AG10803 (cell line): ENCODE measurements around the gene RERE.

ENCODE experiments used
- DNase-seq: peaks from one replicate; pipeline ENCODE4 v3.0.0; 2010; ENCODE audit warnings: low read depth
- H3K4me3 ChIP-seq: 2 replicates; pipeline ENCODE4 v1.5.1; 2011; ENCODE audit warnings: mild to moderate bottlenecking, low read length, control low read depth
- TF ChIP-seq, protein P1 (sequence below): conservative IDR thresholded peaks from 2 replicates; pipeline ENCODE4 v1.5.1; 2011; ENCODE audit warnings: mild to moderate bottlenecking, low read length, control low read depth, inconsistent platforms

The RERE gene

DNA sequence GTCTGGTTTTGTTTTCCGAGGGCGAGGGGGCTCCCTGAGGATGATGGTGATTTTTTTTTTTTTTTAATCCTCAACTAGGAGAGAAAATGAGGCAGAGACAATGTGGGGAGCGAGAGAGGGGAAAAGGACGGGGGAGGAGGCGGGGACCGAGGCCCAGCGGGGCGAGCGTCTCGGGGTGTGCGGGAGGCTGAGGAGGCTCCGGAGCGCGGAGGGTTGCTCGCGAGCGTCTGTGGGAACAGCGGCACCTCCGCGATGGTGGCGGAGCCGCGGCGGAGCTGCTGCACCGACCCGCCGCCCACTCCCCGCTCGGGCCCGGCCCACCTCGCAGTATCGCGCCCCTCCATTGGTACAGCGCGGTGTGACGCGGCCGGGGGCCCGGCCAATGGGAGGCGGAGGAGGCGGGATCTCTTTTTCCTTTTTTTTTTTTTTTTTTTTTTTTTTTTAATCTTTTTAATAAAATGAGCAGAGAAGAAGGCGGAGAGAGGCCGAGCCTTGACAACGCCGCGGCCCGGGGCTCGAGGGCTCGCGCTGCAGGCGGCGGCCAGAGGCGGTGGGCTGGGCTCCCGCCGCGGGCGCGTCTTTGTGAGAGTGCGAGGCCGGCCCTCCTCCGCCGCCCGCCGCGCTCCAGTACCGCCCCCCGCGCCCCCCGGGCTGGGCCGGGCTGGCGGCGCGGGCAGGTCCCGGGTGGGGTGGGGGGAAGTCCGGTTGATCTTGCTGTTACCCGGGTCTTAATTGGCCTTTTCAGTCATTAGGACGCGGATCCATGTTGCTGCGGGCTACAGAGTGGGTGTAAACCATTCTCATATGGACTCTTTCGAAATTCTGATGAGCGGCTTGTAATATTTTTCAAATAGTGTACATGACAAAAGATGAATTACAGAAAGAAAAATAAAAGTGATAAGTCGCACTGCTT is at the start of gene RERE:
RERE (minus strand) TSS at position 229 of the 913 bp plus-strand sequence.
- TF ChIP-seq, protein P1, sequence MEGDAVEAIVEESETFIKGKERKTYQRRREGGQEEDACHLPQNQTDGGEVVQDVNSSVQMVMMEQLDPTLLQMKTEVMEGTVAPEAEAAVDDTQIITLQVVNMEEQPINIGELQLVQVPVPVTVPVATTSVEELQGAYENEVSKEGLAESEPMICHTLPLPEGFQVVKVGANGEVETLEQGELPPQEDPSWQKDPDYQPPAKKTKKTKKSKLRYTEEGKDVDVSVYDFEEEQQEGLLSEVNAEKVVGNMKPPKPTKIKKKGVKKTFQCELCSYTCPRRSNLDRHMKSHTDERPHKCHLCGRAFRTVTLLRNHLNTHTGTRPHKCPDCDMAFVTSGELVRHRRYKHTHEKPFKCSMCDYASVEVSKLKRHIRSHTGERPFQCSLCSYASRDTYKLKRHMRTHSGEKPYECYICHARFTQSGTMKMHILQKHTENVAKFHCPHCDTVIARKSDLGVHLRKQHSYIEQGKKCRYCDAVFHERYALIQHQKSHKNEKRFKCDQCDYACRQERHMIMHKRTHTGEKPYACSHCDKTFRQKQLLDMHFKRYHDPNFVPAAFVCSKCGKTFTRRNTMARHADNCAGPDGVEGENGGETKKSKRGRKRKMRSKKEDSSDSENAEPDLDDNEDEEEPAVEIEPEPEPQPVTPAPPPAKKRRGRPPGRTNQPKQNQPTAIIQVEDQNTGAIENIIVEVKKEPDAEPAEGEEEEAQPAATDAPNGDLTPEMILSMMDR: no peak
- H3K4me3 ChIP-seq: peak within 1 kb of the TSS; percentile 88
- peak; percentile 94 for DNase-seq

DNA sequence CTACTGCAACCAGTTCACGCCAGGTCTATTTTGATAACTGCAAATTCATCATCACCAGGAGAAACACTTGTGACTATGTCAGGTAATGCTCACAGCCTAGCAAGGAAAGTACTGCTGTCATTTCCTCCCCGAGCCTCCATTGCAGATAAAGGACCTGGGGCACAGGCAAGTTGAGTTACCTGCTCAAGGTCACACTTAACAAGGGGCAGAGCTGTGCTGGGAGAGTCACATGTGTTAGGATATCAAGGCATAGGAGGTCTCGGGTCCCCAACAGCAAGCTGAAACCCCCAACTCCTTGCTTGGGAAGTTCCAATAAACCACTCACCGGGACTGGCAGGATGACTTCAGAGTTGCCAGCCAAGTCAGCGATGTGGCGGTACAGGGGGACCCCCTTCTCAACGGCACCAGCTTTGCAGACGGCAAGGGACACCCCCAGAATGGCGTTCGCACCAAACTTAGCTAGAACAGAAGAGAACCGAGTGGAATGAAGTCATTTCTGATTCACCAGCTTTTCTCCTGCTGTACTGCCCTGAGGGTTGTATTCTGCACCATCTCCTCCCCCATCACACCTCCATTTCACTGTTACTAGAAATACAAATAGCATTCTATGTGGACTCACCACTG is 49.5 kb upstream of the RERE start:
- no peak for DNase-seq
- no peak overlapping the region for H3K4me3 ChIP-seq
- TF ChIP-seq, protein P1: no peak

DNA sequence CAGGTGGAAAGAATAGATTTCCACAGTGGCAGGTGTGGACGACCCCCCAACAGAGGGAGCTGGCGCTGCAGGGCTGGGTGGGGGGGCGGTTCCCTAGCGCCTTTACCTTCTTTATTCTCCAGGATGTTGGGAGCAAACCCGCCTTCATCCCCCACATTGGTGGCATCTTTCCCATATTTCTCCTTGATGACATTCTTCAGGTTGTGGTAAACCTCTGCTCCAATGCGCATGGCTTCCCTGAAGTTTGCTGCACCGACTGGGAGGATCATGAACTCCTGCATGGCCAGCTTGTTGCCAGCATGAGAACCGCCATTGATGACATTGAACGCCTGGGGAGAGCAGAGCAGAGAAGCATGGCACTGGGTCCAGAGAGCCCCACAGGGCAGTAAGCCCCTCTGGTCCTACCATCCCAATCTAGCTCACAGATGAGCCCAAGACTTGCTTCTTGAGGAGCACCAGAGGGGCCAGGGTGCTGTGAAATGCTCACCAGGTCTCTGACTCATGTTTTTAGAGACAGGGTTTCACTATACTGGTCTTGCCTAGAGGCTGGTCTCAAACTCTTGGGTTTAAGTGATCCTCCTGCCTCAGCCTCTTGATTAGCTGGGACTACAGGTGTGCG is 48.8 kb upstream of the RERE start:
- TF ChIP-seq, protein P1: no peak
- no peak overlapping the region for H3K4me3 ChIP-seq
- DNase-seq: no peak

GRCh38 chr1:8864713-8865344 is 47.4 kb upstream of the RERE start:
- TF ChIP-seq, protein P1: no peak
- DNase-seq: no peak

GRCh38 chr1:8863794-8864233 is 46.4 kb upstream of the RERE start:
- TF ChIP-seq, protein P1: no peak
- no peak overlapping the region for H3K4me3 ChIP-seq
- DNase-seq: no peak

More at GRCh38 chr1:8864713-8865344, 47.4 kb upstream of the RERE start:
- H3K4me3 ChIP-seq: no peak overlapping the region

DNA sequence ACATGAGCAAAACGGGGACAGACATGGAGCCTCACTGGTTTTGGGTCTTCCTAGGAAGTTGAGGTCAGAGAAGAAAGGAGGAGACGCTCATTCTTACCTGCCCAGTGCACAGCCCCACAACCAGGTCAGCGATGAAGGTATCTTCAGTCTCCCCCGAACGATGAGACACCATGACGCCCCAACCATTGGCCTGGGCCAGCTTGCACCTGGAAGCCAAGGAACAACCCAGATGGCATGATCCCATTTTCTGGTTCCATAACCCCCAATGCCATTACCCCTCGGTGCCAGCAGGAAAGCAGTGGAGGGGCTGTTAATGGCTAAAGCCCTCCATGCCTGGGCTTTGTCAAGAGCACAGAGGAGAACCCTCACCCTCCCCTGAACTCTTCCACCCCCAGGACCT is 45.7 kb upstream of the RERE start:
- DNase-seq: no peak
- TF ChIP-seq, protein P1: no peak
- H3K4me3 ChIP-seq: no peak overlapping the region
